NCI-H128 (cell line): ENCODE measurements around the gene BAHCC1.
"Not testable (repeated sequence)": the region's sequence is repeated elsewhere in the genome, so short reads cannot be mapped to it uniquely, and the experiment has no call there.

Experiments
- DNase-seq: peaks from one replicate; lab custom pipeline; 2025; ENCODE audit not compliant: unreplicated experiment; lab: John Stamatoyannopoulos, UW

BAHCC1 gene

DNA sequence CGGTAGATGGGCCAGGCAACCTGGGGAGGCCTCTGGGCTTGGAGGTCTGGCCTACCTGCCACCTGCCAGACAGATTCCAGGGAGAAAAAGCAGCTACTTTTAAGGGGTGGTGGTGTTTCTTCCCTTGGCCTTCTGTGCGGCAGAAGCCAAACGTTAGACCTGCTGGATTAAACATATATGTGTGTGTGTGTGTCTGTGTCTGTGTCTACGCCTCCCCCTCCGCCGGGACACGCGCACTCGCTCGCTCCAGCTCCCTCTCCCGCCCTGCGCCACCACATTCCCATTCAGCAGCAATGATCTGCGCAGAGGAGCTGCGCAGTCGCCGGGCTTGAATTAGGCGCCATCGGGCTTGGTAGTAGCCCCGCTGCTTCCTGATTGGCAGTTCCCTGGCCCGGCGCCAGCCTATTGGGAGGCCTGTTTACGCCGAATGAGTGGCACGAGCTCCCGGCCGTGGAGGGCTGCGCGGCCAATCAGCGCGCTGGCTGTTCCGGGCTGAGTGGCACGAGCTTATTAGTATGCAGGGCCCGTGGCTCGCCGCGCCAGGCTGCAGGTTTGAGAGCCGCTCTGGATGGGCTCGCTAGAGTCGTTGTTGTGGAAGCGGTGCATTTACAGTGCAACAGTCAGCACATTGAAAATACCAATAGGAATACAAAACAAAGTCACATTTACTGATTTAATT, at the start of gene BAHCC1:
TSS of gene BAHCC1 (plus strand) at position 537 of the 679 bp plus-strand sequence. CDS start 4,283 bp downstream, outside the sequence.
- DNase-seq = peak; percentile 99

DNA sequence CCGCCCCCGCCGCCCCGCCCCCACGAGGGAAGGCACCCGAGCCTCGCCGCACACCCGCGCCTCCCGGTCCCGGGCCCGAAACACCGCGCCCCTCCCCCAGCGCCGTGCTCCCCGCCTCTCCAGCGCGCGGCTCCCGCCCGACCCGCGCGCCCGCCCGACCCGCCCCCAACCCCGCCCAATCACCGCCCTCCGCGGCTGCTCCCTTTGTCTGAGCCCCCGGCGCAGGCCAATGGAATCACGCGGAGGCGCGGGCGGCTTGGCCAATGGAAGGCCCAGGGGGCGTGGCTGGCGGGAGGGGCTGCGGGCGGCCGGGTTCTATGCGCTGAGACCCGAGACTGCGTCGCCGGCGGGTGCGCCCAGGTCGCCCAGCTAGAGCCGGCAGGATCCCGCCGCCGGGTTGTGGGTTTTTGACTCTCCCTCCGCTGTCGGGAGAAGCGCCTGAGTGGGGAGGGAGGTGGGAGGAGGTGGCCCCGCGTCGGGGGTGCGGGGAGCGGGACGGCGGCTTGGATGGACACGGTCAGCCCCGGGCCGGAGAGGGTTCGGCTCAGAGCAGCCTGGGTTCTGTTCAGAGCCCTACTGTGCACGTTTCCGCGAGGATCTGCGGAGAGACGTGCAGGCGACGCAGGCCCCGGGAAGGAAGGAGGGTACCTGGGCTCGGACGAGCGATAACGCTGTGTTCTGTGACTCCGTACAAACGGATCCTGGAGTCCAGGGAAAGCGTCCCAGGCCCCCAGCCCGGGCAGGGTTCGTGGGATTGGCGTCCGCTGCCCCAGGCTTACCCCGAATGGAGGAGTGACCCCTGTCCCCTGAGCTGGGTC, 49.0 kb upstream of the BAHCC1 start:
- peak; percentile 88 for DNase-seq

DNA sequence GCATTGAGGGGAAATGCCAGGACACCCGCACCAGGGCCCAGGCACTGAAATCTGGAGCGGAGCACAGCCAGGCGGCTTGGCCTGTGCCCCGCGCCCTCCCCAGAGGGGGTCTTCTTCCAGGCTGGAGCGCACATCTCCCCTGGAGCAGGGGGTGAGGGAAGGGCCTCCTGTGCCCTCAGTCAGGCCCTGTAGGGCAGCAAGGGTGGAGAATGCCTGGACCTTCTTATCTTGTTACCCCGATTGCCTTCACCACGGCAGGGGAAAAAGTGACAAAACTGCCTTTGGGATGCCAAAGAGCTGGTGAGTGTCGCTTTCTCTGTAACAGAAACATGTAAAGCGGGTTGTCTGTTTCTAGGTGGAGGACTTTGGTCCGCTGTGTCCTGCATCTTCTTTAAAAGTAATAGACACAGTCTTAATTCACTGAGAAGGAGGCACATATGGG, 48.3 kb upstream of the BAHCC1 start:
- no peak for DNase-seq

DNA sequence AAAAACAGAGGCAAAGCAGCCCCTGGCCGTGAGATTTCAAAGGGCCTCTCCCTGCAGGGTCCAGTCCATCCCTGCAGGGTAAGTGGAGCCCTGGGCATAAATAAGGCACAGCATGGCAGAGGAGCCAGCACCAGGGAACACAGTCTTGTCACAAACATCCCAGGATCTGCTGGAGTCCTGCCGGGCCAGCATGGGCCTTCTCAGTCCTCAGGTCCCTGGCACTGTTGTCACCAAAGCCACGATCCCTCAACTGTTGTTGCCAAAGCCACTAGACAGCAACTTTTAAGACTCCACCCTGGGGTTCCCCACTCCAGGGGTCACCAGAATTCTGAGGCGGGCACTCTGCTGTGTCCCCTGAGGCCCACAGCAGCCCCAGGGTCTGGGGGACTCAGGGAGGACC, 47.8 kb upstream of the BAHCC1 start:
- no peak for DNase-seq

DNA sequence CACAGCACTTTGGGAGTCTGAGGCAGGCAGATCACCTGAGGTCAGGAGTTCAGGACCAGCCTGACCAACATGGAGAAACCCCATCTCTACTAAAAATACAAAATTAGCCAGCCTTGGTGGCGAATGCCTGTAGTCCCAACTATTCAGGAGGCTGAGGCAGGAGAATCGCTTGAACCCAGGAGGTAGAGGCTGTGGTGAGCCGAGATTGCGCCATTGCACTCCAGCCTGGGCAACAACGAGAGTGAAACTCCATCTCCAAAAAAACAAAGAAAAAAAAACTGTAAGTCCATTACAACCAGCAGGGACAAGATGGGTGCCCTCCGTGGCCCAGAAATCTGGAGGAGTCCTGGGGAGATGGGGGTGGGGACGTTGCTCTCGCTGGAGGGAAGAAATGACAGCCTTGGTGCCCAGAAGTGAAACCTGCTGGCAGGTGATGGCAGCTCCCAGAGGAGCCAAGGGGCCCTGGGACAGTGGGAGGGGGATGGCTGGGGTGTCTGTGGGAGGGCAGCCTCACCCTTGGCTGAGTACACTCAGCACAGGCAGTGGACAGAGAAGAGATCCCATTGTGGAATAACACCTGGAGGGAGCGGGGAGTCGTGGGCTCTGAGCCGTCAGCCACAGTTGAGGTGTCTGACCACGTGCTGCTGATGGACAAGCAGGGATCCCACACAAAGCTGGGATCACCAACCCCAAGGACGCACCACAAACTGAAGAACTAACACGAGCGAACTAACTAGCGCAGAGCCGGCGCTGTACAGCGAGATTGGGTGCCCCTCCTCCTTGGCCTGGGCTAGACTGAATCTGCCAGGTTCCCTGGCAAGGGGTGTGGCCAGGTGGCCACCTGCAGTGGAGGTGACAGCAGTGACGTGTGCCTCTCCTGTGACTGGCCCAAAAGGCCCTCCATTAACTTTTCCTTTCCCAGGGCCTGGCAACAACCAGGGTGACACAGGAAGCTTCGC, 46.9 kb upstream of the BAHCC1 start:
- no peak for DNase-seq

DNA sequence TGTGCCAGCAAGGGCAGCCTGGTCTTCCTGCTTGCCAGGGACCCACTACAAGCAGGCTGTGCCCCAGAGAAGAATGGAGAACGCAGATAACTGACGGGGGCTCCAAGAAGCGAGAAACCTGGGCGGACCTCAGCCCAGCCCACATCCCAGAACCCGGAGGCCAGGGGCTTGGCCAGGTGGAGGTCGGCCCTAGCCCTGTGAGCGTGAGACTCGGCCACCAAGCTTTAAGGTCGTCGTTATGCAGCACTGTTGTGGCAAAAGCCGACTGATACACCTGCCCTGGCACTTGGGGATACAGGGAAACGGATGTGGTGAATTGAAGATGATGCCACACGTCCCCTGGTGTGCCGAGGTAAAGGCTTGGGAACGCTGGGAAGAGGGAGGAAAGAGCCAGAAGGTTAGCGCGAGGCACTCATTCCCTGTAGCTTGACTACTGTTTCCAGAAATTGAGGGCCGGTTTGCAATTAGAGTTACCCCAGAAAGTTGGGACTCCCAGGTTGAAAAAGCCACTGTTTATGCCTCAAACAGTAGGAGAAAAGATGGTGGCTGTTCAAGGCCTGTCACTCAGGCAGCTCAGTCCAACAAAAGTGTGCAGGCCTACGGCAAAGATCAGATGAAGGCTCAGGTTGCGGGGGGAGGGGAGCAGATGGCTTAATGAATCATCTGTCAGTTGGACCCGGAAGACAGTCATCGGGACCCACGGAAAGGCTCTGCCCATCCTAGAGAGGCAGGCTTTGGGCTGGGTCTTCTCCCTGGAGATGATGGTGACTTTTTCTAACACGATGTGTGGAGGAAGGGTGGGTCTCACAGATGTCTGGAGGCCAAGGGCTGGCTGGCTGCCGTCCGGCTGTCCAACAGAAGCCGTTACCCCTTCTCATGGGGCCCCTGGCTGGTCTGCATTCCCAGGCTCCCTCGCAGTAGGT, 45.6 kb upstream of the BAHCC1 start:
- no peak for DNase-seq

DNA sequence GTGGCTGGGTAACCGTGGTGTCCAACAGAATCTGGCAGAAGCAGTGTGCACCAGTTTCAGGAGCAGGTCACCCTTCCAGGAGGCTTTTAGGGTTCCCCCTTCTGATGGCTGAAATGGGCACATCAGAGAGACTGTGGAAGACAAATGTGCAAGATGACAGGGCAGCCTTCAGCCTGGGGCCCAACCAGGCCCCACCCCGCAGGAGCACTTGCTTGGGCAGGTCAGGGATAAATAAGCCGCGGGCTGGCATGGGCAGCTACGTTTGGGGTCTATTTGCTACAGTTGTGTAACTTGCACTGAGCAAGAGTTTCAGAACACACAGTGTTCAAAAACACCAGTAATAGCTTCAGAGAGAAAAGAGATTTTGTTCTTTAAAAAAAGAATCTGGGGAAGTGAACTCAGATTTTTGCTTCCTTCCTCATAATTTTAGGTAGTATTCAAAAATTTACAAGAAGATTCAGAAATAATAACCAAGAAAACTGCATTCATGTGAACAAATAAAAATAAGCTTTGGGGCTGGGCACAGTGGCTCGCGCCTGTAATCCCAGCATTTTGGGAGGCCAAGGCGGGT, 44.9 kb upstream of the BAHCC1 start:
- no peak for DNase-seq

DNA sequence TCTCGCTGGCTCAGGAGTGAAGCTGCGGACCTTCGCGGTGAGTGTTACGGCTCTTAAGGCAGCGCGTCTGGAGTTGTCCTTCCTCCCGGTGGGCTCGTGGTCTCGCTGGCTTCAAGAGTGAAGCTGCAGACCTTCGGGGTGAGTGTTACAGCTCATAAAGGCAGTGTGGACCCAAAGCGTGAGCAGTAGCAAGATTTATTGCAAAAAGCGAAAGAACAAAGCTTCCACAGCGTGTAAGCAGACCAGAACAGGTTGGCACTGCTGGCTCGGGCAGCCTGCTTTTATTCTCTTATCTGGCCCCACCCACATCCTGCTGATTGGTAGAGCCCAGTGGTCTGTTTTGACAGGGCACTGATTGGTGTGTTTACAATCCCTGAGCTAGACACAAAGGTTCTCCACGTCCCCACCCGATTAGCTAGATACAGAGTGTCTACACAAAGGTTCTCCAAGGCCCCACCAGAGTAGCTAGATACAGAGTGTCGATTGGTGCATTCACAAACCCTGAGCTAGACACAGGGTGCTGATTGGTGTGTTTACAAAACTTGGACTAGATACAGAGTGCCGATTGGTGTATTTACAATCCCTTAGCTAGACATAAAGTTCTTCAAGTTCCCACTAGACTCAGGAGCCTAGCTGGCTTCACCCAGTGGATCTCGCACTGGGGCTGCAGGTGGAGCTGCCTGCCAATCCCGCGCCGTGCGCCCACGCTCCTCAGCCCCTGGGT, 43.8 kb upstream of the BAHCC1 start:
- not testable (repeated sequence) for DNase-seq

DNA sequence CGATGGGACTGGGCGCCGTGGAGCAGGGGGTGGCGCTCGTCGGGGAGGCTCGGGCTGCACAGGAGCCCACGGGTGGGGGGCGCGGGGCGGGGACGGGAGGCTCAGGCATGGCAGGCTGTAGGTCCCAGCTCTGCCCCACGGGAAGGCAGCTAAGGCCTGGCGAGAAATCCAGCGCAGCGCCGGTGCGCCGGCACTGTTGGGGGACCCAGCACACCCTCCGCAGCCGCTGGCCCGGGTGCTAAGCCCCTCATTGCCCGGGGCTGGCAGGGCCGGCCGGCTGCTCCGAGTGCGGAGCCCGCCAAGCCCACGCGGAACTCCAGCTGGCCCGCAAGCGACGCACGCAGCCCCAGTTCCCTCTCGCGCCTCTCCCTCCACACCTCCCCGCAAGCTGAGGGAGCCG, 43.2 kb upstream of the BAHCC1 start:
- DNase-seq = not testable (repeated sequence)

DNA sequence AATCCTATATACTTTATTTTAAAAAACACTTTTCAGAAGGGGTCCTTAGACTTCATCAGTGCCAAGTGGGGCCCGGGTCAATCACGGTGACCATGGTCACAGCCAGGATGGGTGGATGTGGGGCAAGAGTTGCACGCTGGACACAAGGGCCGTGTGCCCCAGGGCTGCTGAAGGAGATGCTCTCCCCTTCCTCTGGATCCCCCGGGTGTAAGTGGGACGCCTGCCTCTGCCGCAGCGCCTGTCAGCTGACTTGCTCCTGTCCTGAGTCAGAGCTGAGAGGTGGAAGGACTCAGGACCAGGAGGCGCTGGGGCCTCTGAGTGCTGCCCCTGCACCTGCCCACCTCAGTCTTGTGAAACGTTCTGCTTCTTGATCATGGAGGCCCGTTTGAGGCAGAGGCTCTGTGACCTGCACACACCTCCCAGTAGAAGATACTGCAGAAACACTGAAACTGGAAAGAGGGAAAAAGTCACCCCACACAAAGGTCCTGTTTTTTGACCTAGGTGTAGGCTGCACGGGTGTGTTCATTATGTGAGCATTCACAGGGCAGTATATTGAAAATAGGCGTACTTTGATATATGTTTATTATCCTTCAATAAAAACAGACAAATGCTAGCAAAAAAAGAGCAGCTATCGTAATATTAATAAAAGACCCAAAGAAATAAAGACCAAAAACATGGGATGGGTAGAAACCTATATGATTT, 40.9 kb upstream of the BAHCC1 start:
- no peak for DNase-seq

DNA sequence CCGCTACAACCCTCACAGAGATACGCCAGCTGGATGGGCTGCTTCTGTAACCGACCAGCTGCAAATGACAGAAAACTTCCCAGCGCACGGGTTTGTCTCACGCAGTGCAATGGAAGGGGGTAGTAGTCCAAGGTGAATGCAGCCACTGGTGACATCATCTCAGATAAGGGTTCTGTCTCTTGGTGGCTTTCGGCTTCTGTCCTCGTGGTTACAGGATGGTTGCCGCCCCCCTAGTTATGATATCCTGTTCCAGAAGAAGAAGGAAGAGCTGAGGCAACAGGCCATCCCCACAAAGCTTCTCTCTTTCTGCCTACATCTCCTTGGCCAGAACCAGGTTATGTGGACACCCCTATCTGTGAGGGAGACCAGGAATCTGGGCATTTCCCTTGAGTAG, 40.3 kb upstream of the BAHCC1 start:
- DNase-seq = no peak

DNA sequence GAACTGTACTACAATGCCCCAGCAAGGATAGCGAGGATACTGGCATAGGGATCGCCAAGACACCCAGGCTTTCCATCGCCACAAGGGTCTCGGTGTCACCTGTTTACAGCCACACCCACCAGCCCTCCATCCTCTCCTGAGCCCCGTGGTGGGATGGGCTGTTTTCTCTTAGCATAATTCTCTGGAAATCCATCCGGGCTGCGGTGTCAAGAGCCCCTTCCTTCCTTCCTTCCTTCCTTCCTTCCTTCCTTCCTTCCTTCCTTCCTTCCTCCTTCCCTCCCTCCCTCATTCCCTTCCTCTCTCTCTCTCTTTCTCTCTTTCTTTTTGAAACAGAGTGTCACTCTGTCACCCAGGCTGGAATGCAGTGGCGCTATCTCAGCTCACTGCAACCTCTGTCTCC, 36.0 kb upstream of the BAHCC1 start:
- no peak for DNase-seq

DNA sequence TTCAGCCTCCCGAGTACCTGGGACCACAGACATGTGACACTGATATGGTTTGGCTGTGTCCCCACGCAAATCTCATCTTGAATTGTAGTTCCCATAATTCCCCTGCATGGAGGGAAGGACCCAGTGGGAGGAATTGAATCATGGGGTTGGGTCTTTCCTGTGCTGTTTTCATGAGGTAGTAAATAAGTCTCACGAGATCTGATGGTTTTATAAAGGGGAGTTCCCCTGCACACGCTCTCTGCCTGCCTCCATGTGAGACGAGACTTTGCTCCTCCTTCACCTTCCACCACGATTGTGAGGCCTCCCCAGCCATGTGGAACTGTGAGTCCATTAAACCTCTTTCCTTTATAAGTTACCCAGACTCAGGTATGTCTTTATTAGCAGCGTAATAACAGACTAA, 33.3 kb upstream of the BAHCC1 start:
- not testable (repeated sequence) for DNase-seq

DNA sequence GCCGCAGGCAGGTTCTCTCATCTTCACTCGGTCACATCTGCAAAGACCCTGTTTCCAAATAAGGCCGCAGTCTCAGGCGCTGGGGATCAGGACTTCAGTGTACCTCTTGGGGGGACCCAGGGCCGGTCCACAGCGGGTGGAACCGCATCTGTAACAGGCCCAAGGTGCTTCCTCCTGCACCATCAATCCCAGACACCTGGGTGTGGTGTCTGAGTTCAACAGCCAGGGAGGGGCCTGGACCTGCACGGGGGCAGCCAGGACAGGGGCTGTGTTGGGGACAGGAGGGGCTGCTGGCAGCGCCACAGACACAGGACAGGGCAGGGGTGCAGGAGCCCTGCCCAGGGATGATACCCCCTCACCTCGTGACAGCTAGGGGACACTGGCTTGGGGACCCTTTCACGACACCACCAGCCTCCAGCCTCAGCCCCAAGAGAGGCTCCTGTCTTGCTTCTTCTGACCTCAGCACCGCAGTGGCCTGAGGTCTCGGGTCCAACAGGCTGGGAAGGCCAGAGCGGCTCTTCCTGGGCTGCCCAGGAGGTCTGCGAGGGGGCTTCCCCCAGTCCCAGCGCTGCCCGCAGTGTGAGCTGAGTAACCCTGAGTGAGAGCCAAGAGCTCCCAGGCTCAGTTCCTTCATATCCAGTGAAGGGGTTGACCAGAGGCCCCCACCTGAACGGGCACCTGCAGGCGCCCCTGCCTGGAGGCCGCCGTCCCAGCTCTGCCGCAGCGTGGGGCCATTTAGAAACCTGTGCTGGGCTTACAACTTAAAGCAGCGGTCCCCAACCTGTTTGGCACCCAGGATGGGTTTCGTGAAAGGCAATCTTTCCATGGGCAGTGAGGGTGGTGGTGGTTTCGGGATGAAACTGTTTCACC, 30.7 kb upstream of the BAHCC1 start:
- DNase-seq = no peak

DNA sequence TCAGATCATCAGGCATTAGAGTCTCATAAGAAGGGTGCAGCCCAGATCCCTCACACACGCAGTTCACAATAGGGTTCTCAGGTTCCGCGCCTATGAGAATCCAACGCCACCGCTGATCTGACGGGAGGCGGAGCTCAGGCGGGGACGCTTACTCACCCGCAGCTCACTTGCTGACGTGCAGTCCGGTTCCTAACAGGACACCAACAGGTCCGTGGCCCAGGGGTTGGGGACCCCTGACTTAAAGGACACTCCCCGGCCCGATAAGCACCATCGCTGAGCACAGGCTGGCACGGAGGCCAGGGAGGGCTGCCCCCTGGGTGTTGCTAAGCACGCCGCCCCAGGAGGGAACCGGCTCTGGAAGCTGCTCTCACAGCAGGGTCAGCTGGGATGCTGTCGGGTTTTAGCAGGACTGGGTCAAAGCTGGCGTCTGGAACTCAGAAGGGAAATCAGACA, 30.1 kb upstream of the BAHCC1 start:
- DNase-seq = no peak

DNA sequence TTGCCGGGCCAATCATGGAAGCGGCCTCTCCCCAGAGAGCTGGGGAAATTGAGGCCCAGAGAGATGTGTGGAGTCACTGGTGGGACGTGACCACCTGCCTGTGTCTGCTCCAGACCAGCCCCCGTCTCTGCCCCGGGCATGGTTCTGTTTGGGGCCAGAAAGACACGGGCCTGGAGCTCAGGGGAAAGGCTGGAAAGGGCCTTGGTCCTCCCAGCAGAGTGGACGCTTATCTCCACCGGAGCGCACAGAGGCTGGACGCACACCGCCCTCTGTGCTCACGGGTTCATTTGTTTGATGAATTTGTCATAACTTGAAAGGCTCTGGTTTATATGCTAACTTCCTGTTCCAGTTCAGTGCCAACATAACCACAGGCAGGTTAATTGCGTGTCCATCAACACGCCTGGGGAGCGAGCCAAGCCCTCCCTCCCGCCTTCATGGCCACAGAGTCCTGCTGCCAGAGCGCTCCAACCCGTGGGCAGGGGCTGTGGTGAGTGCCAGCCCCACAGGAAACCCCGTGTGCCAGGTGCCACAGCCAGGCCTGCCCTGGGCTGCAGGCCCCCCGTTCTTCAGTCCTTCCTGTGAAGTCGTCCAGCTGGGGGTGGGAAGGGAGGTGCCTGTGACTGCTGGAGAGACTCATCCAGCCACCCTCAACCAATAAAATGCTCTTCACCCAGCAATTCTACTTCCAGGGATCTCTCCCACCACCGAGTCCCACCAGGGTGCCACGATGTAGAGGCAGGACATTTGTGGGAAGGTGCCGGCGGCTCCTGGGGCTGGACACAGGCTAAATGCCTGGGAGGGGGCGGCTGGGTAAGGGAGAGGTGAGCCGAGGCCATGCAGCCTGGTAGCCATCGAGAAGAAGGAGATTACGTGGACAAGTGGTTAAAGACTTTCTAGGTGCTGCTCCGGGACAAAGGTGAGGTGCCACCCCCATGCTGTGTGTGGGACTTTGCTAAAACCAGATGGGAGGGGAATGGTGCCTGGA, 29.4 kb upstream of the BAHCC1 start:
- DNase-seq = no peak
